Measurements from ENCODE around the gene CTTN. TPM values are rescaled to one million over a fixed set of nuclear protein-coding genes. Genes with fewer than 3 reads are reported as not detected.
"Not testable (repeated sequence)": the region's sequence is repeated elsewhere in the genome, so short reads cannot be mapped to it uniquely, and the experiment has no call there.

The CTTN gene
- total RNA-seq, 1 experiment from 2014 or later = 448 TPM

GRCh38 chr11:70407121-70407520 is 8.8 kb downstream of the CTTN start:
- H3K4me1 Mint-ChIP-seq (ENCODE audit: low read depth, unreplicated experiment) = peaks cover 8% of the 10 kb centered on the region
- CTCF ChIA-PET = no interaction called here
- H3K36me3 Mint-ChIP-seq (ENCODE audit: insufficient read depth, unreplicated experiment) = peaks cover 68% of the 10 kb centered on the region
- DNase-seq = no peak
- no peaks in the 10 kb centered on the region for H3K9me3 Mint-ChIP-seq (ENCODE audit: low read depth, unreplicated experiment)
- BruUV-seq (replicated peaks) = no TSS peak
- no peak overlapping the region for H3K27ac Mint-ChIP-seq (ENCODE audit: unreplicated experiment)
- no peak overlapping the region for H3K4me3 Mint-ChIP-seq (ENCODE audit: low read depth, unreplicated experiment)
- intact Hi-C loops (cut with micrococcal nuclease; ENCODE audit: unreplicated experiment) = no loop called here
- no peaks in the 10 kb centered on the region for H3K27me3 Mint-ChIP-seq (ENCODE audit: unreplicated experiment)
- TF ChIP-seq, protein P1, sequence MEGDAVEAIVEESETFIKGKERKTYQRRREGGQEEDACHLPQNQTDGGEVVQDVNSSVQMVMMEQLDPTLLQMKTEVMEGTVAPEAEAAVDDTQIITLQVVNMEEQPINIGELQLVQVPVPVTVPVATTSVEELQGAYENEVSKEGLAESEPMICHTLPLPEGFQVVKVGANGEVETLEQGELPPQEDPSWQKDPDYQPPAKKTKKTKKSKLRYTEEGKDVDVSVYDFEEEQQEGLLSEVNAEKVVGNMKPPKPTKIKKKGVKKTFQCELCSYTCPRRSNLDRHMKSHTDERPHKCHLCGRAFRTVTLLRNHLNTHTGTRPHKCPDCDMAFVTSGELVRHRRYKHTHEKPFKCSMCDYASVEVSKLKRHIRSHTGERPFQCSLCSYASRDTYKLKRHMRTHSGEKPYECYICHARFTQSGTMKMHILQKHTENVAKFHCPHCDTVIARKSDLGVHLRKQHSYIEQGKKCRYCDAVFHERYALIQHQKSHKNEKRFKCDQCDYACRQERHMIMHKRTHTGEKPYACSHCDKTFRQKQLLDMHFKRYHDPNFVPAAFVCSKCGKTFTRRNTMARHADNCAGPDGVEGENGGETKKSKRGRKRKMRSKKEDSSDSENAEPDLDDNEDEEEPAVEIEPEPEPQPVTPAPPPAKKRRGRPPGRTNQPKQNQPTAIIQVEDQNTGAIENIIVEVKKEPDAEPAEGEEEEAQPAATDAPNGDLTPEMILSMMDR (IDR thresholded peaks at IDR 0.05; ENCODE audit: unreplicated experiment) = no peak

GRCh38 chr11:70407814-70408213 is 9.5 kb downstream of the CTTN start:
- no peak for DNase-seq
- H3K4me3 Mint-ChIP-seq (ENCODE audit: low read depth, unreplicated experiment) = no peak overlapping the region
- peaks cover 66% of the 10 kb centered on the region for H3K36me3 Mint-ChIP-seq (ENCODE audit: insufficient read depth, unreplicated experiment)
- H3K4me1 Mint-ChIP-seq (ENCODE audit: low read depth, unreplicated experiment) = peaks cover 1% of the 10 kb centered on the region
- TF ChIP-seq, protein P1 (IDR thresholded peaks at IDR 0.05; ENCODE audit: unreplicated experiment) = no peak
- H3K27me3 Mint-ChIP-seq (ENCODE audit: unreplicated experiment) = no peaks in the 10 kb centered on the region
- CTCF ChIA-PET = interaction anchor here (0.7 kb wide), 1 partner anchor 9 kb away, joined by 6 read pairs; no protein-coding TSS in a partner anchor
- no peaks in the 10 kb centered on the region for H3K9me3 Mint-ChIP-seq (ENCODE audit: low read depth, unreplicated experiment)
- H3K27ac Mint-ChIP-seq (ENCODE audit: unreplicated experiment) = no peak overlapping the region
- BruUV-seq (replicated peaks) = no TSS peak
- intact Hi-C loops (cut with micrococcal nuclease; ENCODE audit: unreplicated experiment) = no loop called here

DNA sequence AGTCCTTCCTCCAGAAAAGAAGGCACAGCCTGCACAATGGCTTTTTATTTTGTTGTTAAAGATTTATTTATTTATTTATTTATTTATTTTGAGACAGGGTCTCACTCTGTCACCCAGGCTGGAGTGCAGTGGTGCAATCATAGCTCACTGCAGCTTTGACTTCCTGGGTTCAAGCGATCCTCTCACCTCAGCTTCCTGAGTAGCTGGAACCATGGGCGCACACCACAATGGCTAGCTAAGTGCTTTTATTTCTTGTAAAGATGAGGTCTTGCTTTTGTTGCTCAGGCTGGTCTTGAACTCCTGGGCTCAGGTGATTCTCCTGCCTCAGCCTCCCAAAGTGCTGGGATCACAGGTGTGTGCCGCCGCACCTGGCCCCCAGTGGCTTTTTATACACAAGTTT is 10.0 kb downstream of the CTTN start:
- H3K4me1 Mint-ChIP-seq (ENCODE audit: low read depth, unreplicated experiment); DNase-seq; BruUV-seq (replicated peaks); CTCF ChIA-PET; H3K27me3 Mint-ChIP-seq (ENCODE audit: unreplicated experiment); H3K4me3 Mint-ChIP-seq (ENCODE audit: low read depth, unreplicated experiment); H3K27ac Mint-ChIP-seq (ENCODE audit: unreplicated experiment); H3K9me3 Mint-ChIP-seq (ENCODE audit: low read depth, unreplicated experiment); intact Hi-C loops (cut with micrococcal nuclease; ENCODE audit: unreplicated experiment): not testable (repeated sequence)
- peaks cover 66% of the 10 kb centered on the region for H3K36me3 Mint-ChIP-seq (ENCODE audit: insufficient read depth, unreplicated experiment)

GRCh38 chr11:70409437-70409836 is 11.1 kb downstream of the CTTN start:
- TF ChIP-seq, protein P1 (IDR thresholded peaks at IDR 0.05; ENCODE audit: unreplicated experiment) = no peak
- H3K4me3 Mint-ChIP-seq (ENCODE audit: low read depth, unreplicated experiment) = no peak overlapping the region
- DNase-seq = no peak
- H3K27ac Mint-ChIP-seq (ENCODE audit: unreplicated experiment) = no peak overlapping the region
- H3K9me3 Mint-ChIP-seq (ENCODE audit: low read depth, unreplicated experiment) = no peaks in the 10 kb centered on the region
- H3K27me3 Mint-ChIP-seq (ENCODE audit: unreplicated experiment) = no peaks in the 10 kb centered on the region
- intact Hi-C loops (cut with micrococcal nuclease; ENCODE audit: unreplicated experiment) = no loop called here
- BruUV-seq (replicated peaks) = no TSS peak
- CTCF ChIA-PET = no interaction called here
- no peaks in the 10 kb centered on the region for H3K4me1 Mint-ChIP-seq (ENCODE audit: low read depth, unreplicated experiment)
- peaks cover 68% of the 10 kb centered on the region for H3K36me3 Mint-ChIP-seq (ENCODE audit: insufficient read depth, unreplicated experiment)

DNA sequence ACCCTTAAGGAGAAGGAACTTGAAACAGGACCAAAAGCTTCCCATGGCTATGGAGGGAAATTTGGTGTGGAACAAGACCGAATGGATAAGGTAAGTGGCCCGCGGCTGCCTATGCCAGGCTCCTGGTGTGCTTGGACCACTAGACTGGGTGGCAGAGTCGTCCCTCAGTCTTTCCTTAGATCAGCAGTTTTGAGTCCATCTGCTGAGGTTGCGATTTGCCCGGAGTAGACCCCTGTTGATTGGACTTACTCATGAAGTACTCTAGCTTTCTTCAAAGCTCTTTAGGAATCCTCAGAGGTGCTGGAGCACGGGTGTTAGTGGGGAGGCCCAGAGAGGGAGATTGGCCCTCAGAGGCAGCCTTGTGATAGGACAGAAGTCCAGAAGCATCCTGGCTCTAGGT is 11.5 kb downstream of the CTTN start:
- H3K4me1 Mint-ChIP-seq (ENCODE audit: low read depth, unreplicated experiment) = no peaks in the 10 kb centered on the region
- DNase-seq = no peak
- no peak overlapping the region for H3K4me3 Mint-ChIP-seq (ENCODE audit: low read depth, unreplicated experiment)
- peaks cover 67% of the 10 kb centered on the region for H3K36me3 Mint-ChIP-seq (ENCODE audit: insufficient read depth, unreplicated experiment)
- H3K27ac Mint-ChIP-seq (ENCODE audit: unreplicated experiment) = no peak overlapping the region
- H3K27me3 Mint-ChIP-seq (ENCODE audit: unreplicated experiment) = no peaks in the 10 kb centered on the region
- no peaks in the 10 kb centered on the region for H3K9me3 Mint-ChIP-seq (ENCODE audit: low read depth, unreplicated experiment)
- TF ChIP-seq, protein P1 (IDR thresholded peaks at IDR 0.05; ENCODE audit: unreplicated experiment) = no peak
- intact Hi-C loops (cut with micrococcal nuclease; ENCODE audit: unreplicated experiment) = no loop called here
- CTCF ChIA-PET = no interaction called here
- no TSS peak for BruUV-seq (replicated peaks)

Measured in Calu3 (cell line).